Activated CD8-positive, alpha-beta memory T cell treated with anti-CD3 and anti-CD28 coated beads, Interleukin-2, amount 50 U/mL, for 48 hours (primary cell): ENCODE results near the gene CRIM1.

Experiments
- DNase-seq: peaks from one replicate; pipeline ENCODE4 v3.0.0-alpha.2; 2020

CRIM1 gene

GRCh38 chr2:36561237-36561944, 205.8 kb downstream of the CRIM1 start:
- DNase-seq: no peak

GRCh38 chr2:36562240-36562639, 206.7 kb downstream of the CRIM1 start:
- DNase-seq: no peak

GRCh38 chr2:36562973-36563532, 207.5 kb downstream of the CRIM1 start:
- no peak for DNase-seq

DNA sequence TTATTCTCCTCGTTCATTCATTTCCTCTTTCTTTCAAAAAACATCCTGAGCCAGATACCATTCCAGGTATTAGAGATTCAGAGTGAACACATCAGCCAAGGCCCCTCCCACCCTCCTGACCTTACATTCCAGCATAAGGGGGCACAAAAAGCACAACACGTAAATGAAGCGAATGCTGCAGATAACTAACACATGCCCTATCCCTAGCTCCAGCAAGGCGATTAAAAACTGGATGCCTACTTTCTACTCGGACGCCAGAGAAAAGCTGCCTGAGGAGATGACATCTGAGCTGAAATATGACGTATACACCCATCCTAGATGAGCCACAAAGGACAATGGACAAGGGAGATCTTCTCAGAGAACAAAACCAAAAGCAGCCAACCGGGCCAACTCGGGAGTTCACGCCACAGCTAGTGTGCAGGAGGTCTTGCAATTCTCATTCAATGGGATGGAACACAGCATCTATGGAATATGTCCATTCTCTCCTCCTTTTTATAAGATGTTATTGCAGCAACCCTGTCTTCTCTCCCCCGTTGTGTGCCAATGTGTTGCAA, 208.9 kb downstream of the CRIM1 start:
- no peak for DNase-seq

- DNase-seq: no peak
Measured at GRCh38 chr2:36565712-36566111, 210.1 kb downstream of the CRIM1 start.

- no peak for DNase-seq
Measured at GRCh38 chr2:36566887-36567286, 211.3 kb downstream of the CRIM1 start.

- DNase-seq: no peak
Measured at GRCh38 chr2:36567711-36568408, 212.3 kb downstream of the CRIM1 start.

GRCh38 chr2:36568516-36569246, 213.1 kb downstream of the CRIM1 start:
- no peak for DNase-seq

- no peak for DNase-seq
Measured at GRCh38 chr2:36569267-36569856, 213.8 kb downstream of the CRIM1 start.

DNA sequence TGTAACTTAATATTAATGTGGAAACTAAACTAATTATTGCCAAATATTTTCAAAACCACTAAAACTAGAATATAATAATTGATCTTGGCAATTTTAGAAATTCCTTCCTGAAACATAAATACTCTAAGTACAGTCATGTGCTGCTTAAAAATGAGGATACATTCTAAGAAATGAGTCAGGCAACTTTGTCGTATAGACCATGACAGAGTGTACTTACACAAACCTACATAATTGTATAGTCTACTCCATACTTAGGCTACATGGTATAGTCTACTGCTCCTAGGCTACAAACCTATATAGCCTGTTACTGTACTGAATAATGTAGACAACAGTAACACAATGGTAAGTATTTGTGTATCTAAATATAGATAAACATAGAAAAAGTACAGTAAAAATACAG, 214.8 kb downstream of the CRIM1 start:
- DNase-seq: no peak

DNA sequence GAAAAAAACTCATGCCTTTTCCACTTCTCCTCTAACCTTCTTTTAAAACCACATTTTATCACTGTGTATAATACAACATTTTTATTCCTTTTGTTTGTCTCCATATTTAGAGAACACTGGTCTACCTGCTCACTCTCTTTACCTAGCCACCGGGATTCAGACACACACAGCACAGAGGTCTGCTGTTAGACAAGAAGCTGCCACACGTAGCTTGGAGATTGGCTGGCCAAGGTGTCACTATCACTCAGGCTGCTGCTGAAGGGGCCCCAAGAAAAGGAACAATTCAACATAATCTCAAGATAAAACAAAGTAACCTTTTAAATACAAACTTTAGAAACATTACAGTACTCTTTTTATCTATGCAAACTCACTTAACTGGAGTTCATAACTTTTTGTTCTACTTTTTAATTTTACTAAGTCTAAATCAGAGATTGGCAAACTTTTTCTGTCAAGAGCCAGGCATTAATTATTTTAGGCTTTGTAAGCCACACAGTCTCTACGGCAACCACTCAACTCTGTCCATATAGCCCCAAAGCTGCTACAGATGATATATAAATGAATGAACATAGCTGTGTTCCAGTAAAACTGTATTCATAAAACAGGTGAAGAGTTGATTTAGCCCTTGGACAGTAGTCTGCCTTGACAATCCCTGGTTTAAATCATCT, 216.6 kb downstream of the CRIM1 start:
- DNase-seq: no peak

GRCh38 chr2:36572719-36573059, 217.1 kb downstream of the CRIM1 start:
- DNase-seq: no peak

DNA sequence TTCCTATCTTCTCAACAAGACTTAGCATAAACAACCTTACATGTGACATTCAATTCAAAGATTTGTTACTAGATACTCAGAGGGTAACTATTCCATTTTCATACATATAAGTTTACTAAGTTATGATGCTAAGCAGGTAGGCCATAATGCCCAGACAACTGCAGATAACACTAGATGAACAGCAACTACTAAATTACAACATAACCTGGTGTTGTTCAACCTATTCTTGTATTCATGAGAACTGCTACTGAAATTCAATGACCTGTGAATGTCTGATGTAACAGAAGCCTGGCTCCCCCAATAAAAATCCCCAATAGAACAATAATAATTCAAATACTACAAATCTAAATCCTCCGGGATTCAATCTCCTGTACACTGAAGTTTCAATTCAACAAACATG, 217.6 kb downstream of the CRIM1 start:
- DNase-seq: no peak

DNA sequence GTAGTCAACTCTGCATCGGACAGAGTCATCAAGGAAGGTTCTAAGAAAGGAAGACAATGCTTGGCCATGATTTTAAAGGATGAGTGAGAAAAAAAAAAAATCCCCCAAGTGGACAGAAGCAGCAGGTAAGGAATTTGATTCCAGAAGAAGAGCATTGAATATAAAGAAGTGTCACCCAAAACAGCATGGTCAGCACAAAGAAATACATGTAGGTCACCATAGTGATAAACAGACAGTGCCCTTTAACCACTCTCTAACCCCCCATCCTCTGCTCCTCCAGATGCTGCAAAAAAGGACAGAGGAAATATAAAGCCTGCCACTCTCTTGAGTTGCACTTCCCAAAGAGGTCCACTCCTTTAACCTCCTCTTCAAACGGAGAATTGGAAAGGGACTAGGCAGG, 219.0 kb downstream of the CRIM1 start:
- DNase-seq: no peak

DNA sequence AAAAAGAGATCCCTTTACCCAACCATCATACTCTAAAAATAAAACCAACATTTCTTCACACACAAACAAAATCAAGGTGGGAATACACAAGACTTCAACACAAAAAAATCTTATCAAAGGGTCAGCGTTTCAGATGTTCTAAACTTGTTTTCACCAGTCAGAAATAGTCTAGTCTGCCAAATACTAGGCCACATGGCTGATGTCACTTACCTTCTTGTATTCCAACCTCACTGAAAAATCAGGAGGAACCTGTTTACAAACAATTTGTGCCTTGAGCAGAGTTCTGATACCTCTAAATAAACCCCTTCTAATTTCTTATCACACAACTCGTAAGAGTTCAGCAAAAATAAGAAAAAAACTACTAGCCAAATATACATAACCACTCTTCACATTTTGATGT, 222.3 kb downstream of the CRIM1 start:
- no peak for DNase-seq

- DNase-seq: no peak
Measured at GRCh38 chr2:36578343-36579296, 223.0 kb downstream of the CRIM1 start.

GRCh38 chr2:36579297-36579664, 223.7 kb downstream of the CRIM1 start:
- no peak for DNase-seq

DNA sequence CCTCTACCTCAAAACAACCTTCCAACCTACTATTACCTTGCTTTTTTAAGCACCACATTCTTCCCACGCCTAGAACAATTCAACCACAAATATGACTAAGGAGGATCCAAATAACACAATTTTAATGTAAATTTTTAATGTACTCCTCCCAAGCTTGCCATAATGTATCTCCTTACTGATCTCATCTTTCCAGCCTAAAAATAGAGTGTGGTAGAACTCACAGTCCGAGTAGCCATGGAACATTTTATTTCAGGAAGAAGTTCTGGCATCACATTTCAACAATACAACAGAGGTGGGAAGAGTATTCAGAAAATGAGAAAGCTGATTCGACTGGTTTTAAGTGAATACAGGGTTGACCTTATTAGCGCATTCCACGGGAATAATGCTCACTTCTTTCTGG, 227.0 kb downstream of the CRIM1 start:
- DNase-seq: no peak

DNA sequence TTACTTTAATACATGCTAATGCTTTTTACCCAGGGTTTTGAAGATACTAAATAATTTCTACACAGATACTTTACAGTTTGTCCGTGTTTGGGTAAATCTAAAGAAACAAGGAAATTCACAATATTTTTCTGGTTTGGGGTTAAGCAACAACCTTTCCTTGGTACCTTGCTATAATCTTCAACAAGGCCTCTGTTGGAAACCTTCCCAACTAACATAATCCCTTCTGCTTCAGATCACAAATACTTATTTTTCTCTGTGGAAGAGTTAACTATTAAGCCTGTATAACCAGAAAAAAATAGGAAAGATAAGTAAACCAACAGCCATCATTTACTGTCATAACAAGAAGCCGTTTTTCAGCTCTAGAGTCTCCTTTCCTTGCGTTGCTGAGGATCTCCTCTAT, 227.4 kb downstream of the CRIM1 start:
- DNase-seq: no peak

GRCh38 chr2:36584148-36584794, 228.7 kb downstream of the CRIM1 start:
- DNase-seq: no peak

DNA sequence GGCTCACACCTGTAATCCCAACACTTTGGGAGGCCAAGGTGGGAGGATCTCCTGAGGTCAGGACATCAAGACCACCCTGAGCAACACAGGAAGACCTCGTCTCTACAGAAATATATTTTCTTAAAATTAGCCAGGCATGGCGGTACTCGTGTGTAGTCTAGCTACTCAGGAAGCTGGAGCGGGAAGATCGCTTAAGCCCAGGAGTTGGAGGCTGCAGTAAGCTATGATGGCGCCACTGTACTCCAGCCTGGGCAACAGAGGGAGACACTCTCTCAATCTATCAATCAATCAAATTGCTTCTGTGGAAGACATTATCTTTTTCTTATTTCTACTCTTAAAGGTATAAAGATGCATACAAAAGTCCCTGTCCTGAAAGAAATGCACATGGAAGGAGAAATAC, 231.1 kb downstream of the CRIM1 start:
- no peak for DNase-seq
